Esophagus muscularis mucosa (tissue), 4 donors: Measurements from ENCODE around the gene CRABP2.

ENCODE experiments used
- CTCF ChIP-seq, 3 experiments: fragments of 200-600 bp in 2 of 3; fragments of 450-650 bp in 1 of 3; sonication (generic) in 2 of 3; IDR thresholded peaks; one replicate each; pipeline ENCODE4 v1.5.1; 2017 to 2019; ENCODE audit warnings: antibody characterized with exemption in 3 of 3, mild to moderate bottlenecking in 2 of 3, moderate library complexity in 1 of 3
- EP300 ChIP-seq: sonication (generic); formaldehyde crosslinking; IDR thresholded peaks from one replicate; pipeline ENCODE4 v1.6.1; 2017; ENCODE audit warnings: antibody characterized with exemption
- POLR2A ChIP-seq: fragments of 450-650 bp; IDR thresholded peaks from one replicate; pipeline ENCODE4 v1.6.1; 2017; ENCODE audit warnings: antibody characterized with exemption, moderate library complexity, mild to moderate bottlenecking, low read depth
- POLR2AphosphoS5 ChIP-seq, 2 donors: sonication (generic); formaldehyde crosslinking; IDR thresholded peaks; one replicate each; pipeline ENCODE4 v1.6.1; 2017; ENCODE audit warnings: antibody characterized with exemption in 2 of 2

- TF ChIP-seq CTCF (IDR thresholded peaks at IDR 0.05) (no peak), POLR2A (no peak), EP300 (no peak), POLR2AphosphoS5 (IDR thresholded peaks at IDR 0.05) (no peak)
These were observed 44.8 kb upstream of the CRABP2 start for GRCh38 chr1:156750191-156750672.
